Stromal cell of bone marrow (primary cell): ENCODE data around the gene TXLNA.

ENCODE experiments used
- DNase-seq: peaks from one replicate; pipeline ENCODE4 v3.0.0-alpha.2; 2012; ENCODE audit warnings: low read depth

Gene TXLNA

DNA sequence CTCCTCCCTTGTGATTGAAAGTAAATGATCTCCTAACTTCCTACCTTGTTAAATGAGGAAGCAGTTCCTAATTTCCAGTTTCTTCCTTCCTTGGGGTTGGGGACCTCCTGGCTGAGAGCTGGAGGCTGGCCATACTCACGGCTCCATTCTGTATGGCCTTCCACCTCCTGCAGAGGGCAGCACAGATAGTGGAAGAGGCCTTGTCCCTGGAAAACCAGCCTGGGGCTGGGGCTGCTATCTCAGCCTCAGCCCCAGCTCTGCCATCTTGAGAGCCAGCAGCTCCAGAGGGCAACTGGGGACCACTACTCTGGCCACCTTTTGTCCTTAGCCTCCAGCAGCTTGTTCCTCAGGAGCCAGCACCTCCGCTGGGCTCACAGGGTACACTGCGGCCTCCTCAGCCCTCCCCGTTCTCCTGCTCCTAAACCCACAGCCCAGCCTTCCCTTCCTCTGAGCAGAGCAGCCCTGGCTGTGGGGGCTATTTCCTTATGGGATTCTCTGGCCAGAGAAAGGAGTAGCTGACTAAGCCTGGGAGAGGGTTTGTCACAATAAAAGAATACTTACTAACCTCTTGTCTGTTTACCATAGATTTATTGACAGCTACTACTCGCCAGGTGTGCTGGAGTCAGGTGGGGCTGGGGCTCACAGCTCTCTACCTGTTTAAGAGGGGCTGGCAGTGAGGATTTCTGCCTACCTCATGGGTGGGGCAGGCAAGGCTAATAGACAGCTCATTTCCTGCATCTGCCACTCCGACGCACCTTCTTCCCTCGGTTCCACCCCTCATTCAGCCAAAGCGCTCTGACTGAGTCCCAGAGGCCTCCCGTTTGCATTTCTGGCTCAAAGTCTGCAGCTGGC lies 36.4 kb downstream of the TXLNA start:
- DNase-seq: peak; percentile 45

DNA sequence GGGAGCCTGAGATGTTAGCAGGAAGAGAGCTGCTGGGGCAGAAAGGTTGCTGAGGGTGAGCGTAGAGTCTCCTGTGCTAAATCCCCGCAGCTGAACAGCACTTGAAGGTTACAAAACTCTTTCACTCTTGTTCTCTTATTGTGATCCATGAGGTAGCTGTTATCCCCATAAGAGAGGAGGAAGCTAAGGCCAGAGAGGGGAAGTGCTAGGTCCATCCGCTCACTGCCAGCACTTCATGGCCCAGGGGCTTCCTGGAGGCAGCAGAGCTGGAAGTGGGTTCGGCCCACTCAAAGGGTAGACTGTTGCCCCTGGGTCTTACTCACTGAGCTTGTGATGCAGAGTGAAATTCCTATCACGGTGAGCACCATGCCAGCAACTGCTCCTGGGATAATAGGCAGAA lies 37.1 kb downstream of the TXLNA start:
- DNase-seq: no peak

- DNase-seq: no peak
Observed at GRCh38 chr1:32219022-32219421, 39.5 kb downstream of the TXLNA start.

- no peak for DNase-seq
Observed at GRCh38 chr1:32220746-32221580, 41.5 kb downstream of the TXLNA start.

- DNase-seq: no peak
Observed at GRCh38 chr1:32221581-32221979, 42.1 kb downstream of the TXLNA start.

DNA sequence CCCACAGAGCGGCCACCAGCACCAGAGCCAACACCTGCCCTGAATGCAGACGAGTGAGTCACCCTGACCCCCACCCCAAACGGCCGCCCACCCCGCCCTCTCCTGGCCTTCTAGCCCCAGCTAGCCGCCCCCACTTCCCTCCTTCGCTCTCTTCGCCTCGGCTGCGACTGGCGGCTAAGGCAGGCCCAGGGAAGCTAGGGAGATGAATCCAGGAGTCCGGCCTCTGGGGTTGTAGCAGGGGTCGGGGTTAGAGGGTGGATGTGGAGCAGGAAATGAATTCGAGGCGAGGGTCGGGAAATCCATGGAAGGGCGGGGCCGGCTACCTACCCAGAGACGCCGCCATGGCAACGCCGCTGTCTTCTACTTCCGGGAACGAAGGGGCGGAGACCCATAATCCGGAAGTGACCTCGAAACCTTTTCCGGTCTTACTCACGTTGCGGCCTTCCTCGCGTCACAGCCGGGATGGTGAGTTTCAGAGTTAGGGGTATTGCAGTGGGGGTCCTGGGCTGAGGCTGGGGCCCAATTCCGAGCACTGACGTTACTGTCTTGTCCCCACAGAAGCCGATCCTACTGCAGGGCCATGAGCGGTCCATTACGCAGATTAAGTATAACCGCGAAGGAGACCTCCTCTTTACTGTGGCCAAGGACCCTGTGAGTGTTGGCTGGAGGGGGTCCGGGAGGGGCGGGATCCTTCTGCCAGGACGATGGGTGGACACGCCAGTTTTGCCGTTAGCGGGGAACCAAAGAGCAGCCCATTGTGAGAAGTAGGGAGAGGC lies 42.7 kb downstream of the TXLNA start, which contains the start of the genes EIF3I and TMEM234:
Gene EIF3I (plus strand): TSS at position 428 of the 776 bp plus-strand sequence. CDS start 35 bp downstream, at position 463.
Gene TMEM234 (minus strand): TSS at position 374 of the 776 bp plus-strand sequence. CDS start 31 bp downstream, at position 343.
- DNase-seq: peak; percentile 92

DNA sequence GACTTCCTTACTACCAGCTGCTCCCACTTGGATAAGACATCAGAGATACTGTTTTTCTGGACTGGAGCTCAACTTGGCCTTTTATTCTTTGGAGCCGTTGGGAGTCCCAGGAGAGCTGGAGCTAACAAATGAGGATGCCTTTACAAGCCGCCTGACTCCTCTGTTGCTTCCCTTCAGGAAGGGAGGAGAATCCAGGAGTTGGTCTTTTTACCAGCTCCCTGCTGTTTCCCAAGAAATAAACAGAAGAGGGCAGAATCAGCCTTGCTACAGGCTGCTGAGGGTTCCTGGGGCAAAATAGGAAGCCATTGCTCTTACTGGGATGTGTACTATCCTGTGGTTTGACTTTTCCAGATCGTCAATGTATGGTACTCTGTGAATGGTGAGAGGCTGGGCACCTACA lies 44.2 kb downstream of the TXLNA start:
- DNase-seq: no peak

DNA sequence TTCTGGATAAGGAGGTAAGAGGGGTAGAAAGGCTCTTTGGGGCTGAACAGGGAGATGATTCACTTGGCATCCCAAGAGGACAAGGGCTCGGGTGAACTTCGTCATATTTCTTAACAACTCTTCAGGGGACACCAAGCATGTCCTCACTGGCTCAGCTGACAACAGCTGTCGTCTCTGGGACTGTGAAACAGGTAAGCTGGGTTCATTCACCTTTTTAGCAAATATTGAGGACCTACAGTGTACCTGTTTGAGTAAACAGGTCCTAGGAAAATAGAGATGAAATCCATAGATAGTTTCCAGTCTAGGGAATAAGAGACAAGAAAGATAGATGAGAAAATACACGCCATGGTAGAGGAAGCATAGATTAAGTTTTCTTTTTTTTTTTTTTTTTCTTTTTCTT lies 44.8 kb downstream of the TXLNA start:
- no peak for DNase-seq

GRCh38 chr1:32228771-32229170 lies 49.3 kb downstream of the TXLNA start:
- no peak for DNase-seq

- no peak for DNase-seq
Observed at GRCh38 chr1:32231843-32232432, 52.5 kb downstream of the TXLNA start.

DNA sequence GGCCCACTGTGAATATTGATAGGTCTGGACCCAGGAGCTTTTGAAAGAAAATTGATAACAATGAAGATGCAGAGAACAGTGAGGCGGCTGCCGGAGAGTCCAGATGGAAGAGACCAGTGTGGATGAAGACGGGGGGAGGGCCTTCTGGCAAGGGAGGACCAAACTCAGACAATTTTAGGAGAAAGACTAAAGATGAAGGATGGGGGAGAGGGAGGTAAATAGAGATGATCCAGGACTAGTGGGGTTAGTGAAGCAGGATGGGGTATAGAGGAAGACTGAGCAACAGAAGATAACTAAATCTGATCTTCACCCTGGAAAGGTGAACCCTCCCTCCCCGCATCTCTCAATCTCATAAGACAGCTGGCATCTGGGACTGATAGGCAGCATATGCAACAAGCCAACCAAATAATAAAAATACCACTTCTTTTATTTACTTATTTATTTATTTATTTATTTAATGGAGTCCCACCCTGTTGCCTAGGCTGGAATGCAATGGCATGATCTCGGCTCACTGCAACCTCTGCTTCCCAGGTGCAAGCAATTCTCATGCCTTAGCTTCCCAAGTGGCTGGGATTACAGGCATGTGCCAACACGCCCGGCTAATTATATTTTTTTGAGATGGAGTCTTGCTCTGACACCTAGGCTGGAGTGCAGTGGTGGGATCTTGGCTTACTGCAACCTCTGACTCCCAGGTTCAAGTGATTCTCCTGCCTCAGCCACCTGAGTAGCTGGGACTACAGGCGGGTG lies 53.3 kb downstream of the TXLNA start:
- no peak for DNase-seq

DNA sequence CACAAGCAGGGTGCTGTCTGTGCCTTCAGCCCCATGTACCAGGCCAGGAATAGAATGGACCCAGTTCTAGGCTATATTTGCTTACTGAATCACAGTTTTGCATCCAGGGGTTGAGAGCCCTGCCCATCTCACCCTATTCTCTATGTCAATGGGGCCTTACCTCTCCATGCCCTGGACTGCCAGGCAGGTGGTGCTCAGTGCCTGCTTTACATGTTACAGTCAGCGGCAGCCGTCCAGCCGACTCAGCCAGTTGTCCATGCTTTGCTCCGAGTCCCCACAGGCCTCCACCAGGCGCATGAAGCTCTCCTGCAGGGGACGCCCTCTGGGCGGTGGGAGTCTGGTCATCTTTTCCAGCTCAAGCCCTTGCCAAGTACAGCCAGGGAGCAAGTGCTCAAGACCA lies 55.3 kb downstream of the TXLNA start:
- DNase-seq: no peak

- no peak for DNase-seq
Observed at GRCh38 chr1:32239337-32239736, 59.9 kb downstream of the TXLNA start.

GRCh38 chr1:32239790-32240139 lies 60.3 kb downstream of the TXLNA start:
- no peak for DNase-seq

GRCh38 chr1:32240140-32240951 lies 60.9 kb downstream of the TXLNA start:
- no peak for DNase-seq

DNA sequence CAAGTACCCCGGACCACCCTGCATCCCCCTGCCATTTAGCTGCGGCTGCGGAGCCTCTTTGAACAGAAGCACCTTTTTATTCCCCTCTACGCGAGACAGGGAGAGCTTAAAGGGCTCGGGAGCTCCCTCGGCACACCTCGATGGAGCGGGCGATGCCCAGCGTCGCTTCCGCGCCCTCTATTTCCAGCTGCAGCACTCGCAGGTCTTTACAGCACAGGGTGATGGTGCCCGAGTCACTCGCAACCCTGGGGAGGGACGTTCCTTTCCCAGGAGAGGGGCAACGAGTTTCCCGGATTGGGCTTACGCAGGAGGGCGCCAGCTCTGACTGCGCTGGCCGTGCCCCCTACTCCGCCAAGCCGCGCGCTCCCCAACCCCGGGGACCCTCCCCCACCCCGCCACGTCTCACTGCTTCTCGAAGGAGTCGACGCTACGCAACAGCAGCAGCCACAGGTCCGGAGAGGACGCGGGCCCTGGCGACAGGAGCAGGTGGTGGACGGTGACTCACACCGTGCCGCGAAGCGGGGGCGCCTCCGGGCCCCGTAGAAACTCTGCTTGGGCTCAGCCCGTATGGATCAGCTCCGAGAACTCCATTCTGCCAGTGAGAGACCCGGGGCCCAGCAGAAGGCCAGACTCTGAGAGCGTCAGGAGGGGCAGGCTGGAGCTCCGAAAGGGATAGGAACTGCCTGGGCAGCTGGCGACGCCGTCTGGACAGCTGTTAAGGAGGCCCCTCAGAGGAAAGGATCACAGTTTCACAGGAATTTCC lies 61.7 kb downstream of the TXLNA start:
- DNase-seq: no peak

- DNase-seq: no peak
Observed at GRCh38 chr1:32242341-32242851, 62.9 kb downstream of the TXLNA start.

DNA sequence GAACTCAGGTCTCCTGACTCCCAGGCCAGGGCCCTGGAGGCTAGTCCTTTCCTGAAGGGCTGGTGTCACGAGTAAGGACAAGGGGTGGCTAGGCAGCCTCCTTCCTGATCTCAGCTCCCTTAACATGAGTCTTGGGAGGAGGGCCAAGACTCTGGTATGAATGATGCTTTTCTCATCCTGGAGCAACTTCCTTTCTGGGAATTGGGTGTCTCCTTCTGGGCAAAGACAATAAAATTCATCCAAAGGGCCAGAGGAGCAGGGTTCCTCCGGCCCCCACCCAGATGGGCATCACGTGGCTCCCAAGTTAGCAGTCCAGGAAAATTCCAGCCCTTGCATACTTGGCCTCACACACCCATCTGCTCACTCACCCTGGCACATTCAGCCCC lies 67.4 kb downstream of the TXLNA start, which contains the start of gene FAM167B:
Gene FAM167B (plus strand): TSS at position 335 of the 386 bp plus-strand sequence. CDS start 200 bp downstream, outside the sequence.
- DNase-seq: peak; percentile 93

- no peak for DNase-seq
Observed at GRCh38 chr1:32247452-32247851, 68.0 kb downstream of the TXLNA start.
